Uterus (tissue), 2 donors: Measurements from ENCODE around the gene PRKCE.

Experiments
- CTCF ChIP-seq, 4 experiments: fragments of 200-600 bp in 2 of 4; fragments of 450-650 bp in 2 of 4; sonication (generic) in 2 of 4; IDR thresholded peaks; one replicate each; pipeline ENCODE4 v1.5.1; 2016 to 2019; ENCODE audit warnings: antibody characterized with exemption in 4 of 4, mild to moderate bottlenecking in 2 of 4, moderate library complexity in 1 of 4
- POLR2A ChIP-seq, 2 donors: fragments of 450-650 bp; IDR thresholded peaks; one replicate each; pipeline ENCODE4 v1.6.1; 2016; ENCODE audit warnings: antibody characterized with exemption in 2 of 2, mild to moderate bottlenecking in 1 of 2, moderate library complexity in 1 of 2

GRCh38 chr2:45631319-45631718 lies 20.2 kb upstream of the PRKCE start:
- TF ChIP-seq CTCF (IDR thresholded peaks at IDR 0.05) = no peak
- TF ChIP-seq POLR2A (IDR thresholded peaks at IDR 0.05) = no peak
